GM23338 (cell line): ENCODE measurements around the gene TANC2. TPM values are rescaled to one million over a fixed set of nuclear protein-coding genes. Genes with fewer than 3 reads are reported as not detected.

Source experiments
- ATAC-seq: fragments of 200-7000 bp; cut with Tn5 transposase; 3 replicates; pipeline ENCODE4 v1.9.1; 2020
- DNase-seq: peaks from one replicate; pipeline ENCODE4 v3.0.0-alpha.2; 2015; ENCODE audit warnings: low spot score
- H2AFZ ChIP-seq: fragments of 200-600 bp; sonication (generic); 2 replicates; pipeline ENCODE4 v1.8.0; 2016; ENCODE audit warnings: antibody characterized with exemption, mild to moderate bottlenecking, moderate library complexity
- H3F3A ChIP-seq: fragments of 200-600 bp; sonication (generic); replicated peaks from 2 replicates; pipeline ENCODE4 v1.8.0; 2017; ENCODE audit warnings: antibody characterized with exemption, mixed run types, low read depth
- H3K27ac ChIP-seq: fragments of 200-600 bp; sonication (generic); 2 replicates; pipeline ENCODE4 v1.6.1; 2016; ENCODE audit warnings: low read depth
- H3K27me3 ChIP-seq: fragments of 200-600 bp; sonication (generic); 2 replicates; pipeline ENCODE4 v1.8.0; 2016; ENCODE audit warnings: mild to moderate bottlenecking, mixed run types, moderate library complexity; ENCODE audit not compliant: insufficient read depth
- H3K36me3 ChIP-seq: fragments of 200-600 bp; sonication (generic); 2 replicates; pipeline ENCODE4 v1.8.0; 2016; ENCODE audit warnings: mild to moderate bottlenecking; ENCODE audit not compliant: insufficient read depth
- H3K4me1 ChIP-seq: fragments of 200-600 bp; sonication (generic); 2 replicates; pipeline ENCODE4 v1.8.0; 2016; ENCODE audit warnings: mild to moderate bottlenecking, moderate library complexity; ENCODE audit not compliant: insufficient read depth
- H3K4me2 ChIP-seq: fragments of 200-600 bp; sonication (generic); 2 replicates; pipeline ENCODE4 v1.7.1; 2017; ENCODE audit warnings: mixed run types
- H3K4me3 ChIP-seq: fragments of 200-600 bp; sonication (generic); 2 replicates; pipeline ENCODE4 v1.6.1; 2016; ENCODE audit warnings: mixed run types
- H3K79me2 ChIP-seq: fragments of 200-600 bp; sonication (generic); replicated peaks from 2 replicates; pipeline ENCODE4 v1.8.0; 2017; ENCODE audit warnings: mild to moderate bottlenecking; ENCODE audit not compliant: insufficient read depth
- H3K9me2 ChIP-seq: fragments of 200-600 bp; sonication (generic); 2 replicates; pipeline ENCODE4 v1.8.0; 2017; ENCODE audit not compliant: insufficient read depth
- H4K20me1 ChIP-seq: fragments of 200-600 bp; sonication (generic); replicated peaks from 2 replicates; pipeline ENCODE4 v1.8.0; 2017; ENCODE audit warnings: mild to moderate bottlenecking; ENCODE audit not compliant: insufficient read depth
- H3K27ac Mint-ChIP-seq: 2 replicates; pipeline ENCODE4 v1.8.0; 2020; ENCODE audit warnings: inconsistent platforms, mild to moderate bottlenecking, moderate library complexity, mixed read lengths
- H3K27me3 Mint-ChIP-seq: 3 replicates; pipeline ENCODE4 v1.8.0; 2022; ENCODE audit warnings: low read depth, mild to moderate bottlenecking, moderate library complexity, mixed read lengths, inconsistent platforms; ENCODE audit not compliant: insufficient read depth, poor library complexity
- H3K36me3 Mint-ChIP-seq: 3 replicates; pipeline ENCODE4 v1.8.0; 2021; ENCODE audit warnings: low read depth, mild to moderate bottlenecking, inconsistent platforms, moderate library complexity, mixed read lengths
- H3K4me1 Mint-ChIP-seq: 3 replicates; pipeline ENCODE4 v1.8.0; 2020; ENCODE audit warnings: mild to moderate bottlenecking, inconsistent platforms, mixed read lengths
- H3K4me3 Mint-ChIP-seq: 3 replicates; pipeline ENCODE4 v1.8.0; 2021; ENCODE audit warnings: moderate library complexity, mild to moderate bottlenecking, inconsistent platforms, mixed read lengths
- H3K9me3 Mint-ChIP-seq: 3 replicates; pipeline ENCODE4 v1.8.0; 2020; ENCODE audit warnings: moderate library complexity, mild to moderate bottlenecking, inconsistent platforms, mixed read lengths
- CREB1 ChIP-seq: fragments of 250-450 bp; sonication (Bioruptor Pico); IDR thresholded peaks from 2 replicates; pipeline ENCODE4 v1.5.0; 2020; ENCODE audit warnings: low read depth, mild to moderate bottlenecking, moderate library complexity
- CTCF ChIP-seq, 2 experiments: fragments of 200-600 bp in 1 of 2; sonication (generic) in 1 of 2; conservative IDR thresholded peaks; 2 replicates each; pipeline versions ENCODE4 v1.5.1 to v1.6.1; 2016 to 2017; ENCODE audit warnings: antibody characterized with exemption in 2 of 2, low read depth in 2 of 2, mild to moderate bottlenecking in 2 of 2, moderate library complexity in 1 of 2
- EZH2 ChIP-seq: fragments of 200-600 bp; sonication (generic); IDR thresholded peaks from one replicate; pipeline ENCODE4 v1.8.0; 2017; ENCODE audit warnings: antibody characterized with exemption, mild to moderate bottlenecking, low read depth; ENCODE audit not compliant: unreplicated experiment
- EZH2phosphoT487 ChIP-seq: fragments of 200-600 bp; sonication (generic); IDR thresholded peaks from one replicate; pipeline ENCODE4 v1.8.1; 2018; ENCODE audit warnings: antibody characterized with exemption; ENCODE audit not compliant: unreplicated experiment
- JUNB ChIP-seq: IDR thresholded peaks from one replicate; pipeline ENCODE4 v1.6.1; 2016; ENCODE audit warnings: antibody characterized with exemption; ENCODE audit not compliant: unreplicated experiment
- NANOG ChIP-seq: IDR thresholded peaks from 2 replicates; pipeline ENCODE4 v1.6.1; 2016; ENCODE audit warnings: antibody characterized with exemption, borderline replicate concordance
- POLR2AphosphoS5 ChIP-seq: IDR thresholded peaks from 2 replicates; pipeline ENCODE4 v1.6.1; 2016; ENCODE audit warnings: antibody characterized with exemption, low read depth
- REST ChIP-seq: IDR thresholded peaks from one replicate; pipeline ENCODE4 v1.6.1; 2018; ENCODE audit warnings: antibody characterized with exemption; ENCODE audit not compliant: unreplicated experiment
- STAT1 ChIP-seq: IDR thresholded peaks from one replicate; pipeline ENCODE4 v1.6.1; 2016; ENCODE audit warnings: antibody characterized with exemption; ENCODE audit not compliant: unreplicated experiment
- ZNF114 ChIP-seq: fragments of 250-450 bp; sonication (Bioruptor Pico); IDR thresholded peaks from 2 replicates; pipeline ENCODE4 v1.5.0; 2020; ENCODE audit warnings: mild to moderate bottlenecking, moderate library complexity
- ZNF331 ChIP-seq: fragments of 250-450 bp; sonication (Bioruptor Pico); IDR thresholded peaks from 2 replicates; pipeline ENCODE4 v1.5.0; 2020; ENCODE audit warnings: low read depth, mild to moderate bottlenecking, moderate library complexity
- polyA plus RNA-seq: library from polyadenylated mRNA; unstranded; fragments of >200 nt; fragmentation: Nextera tagmentation; extraction: Ambion mirVana; gene quantifications from 2 replicates; pipeline ENCODE4 v1.2.1, GENCODE V29; 2016
- total RNA-seq: library from RNA; depleted of rRNA; stranded (reverse); fragments of >200 nt; shearing (Covaris generic); gene quantifications from 2 replicates; pipeline ENCODE4 v1.2.3, GENCODE V29; 2014
- TF ChIP-seq, protein P1 (sequence below): fragments of 250-450 bp; sonication (Bioruptor Pico); IDR thresholded peaks from 2 replicates; pipeline ENCODE4 v1.5.0; 2020; ENCODE audit warnings: mild to moderate bottlenecking, moderate library complexity
- TF ChIP-seq, protein P2 (sequence below): IDR thresholded peaks from 2 replicates; pipeline ENCODE4 v1.6.1; 2016; ENCODE audit warnings: antibody characterized with exemption

The TANC2 gene
- total and polyA plus RNA-seq, 2 experiments from 2014 or later: 1.7 to 5.9 TPM

GRCh38 chr17:62994931-62995330 is 28.9 kb downstream of the TANC2 start:
- Mint-ChIP-seq H3K9me3 (no peaks in the 10 kb centered on the region), H3K36me3 (no peaks in the 10 kb centered on the region), H3K4me1 (0 out of 3 replicates have a peak, but pooled peaks cover 5% of the 10 kb centered on the region), H3K27me3 (no peaks in the 10 kb centered on the region), H3K27ac (no peak overlapping the region), H3K4me3 (no peak overlapping the region)
- H3K79me2 ChIP-seq: no peaks in the 10 kb centered on the region
- TF ChIP-seq CREB1 (CRISPR knock-in tag) (no peak), EZH2phosphoT487 (no peak), JUNB (no peak), POLR2AphosphoS5 (no peak), STAT1 (no peak), ZNF114 (CRISPR knock-in tag) (no peak), ZNF331 (no peak), REST (no peak), EZH2 (no peak), NANOG (no peak), CTCF (conservative IDR thresholded peaks at IDR 0.05; ENCODE audit: low read depth in 2 of 2) (no peak)
- TF ChIP-seq, protein P1, sequence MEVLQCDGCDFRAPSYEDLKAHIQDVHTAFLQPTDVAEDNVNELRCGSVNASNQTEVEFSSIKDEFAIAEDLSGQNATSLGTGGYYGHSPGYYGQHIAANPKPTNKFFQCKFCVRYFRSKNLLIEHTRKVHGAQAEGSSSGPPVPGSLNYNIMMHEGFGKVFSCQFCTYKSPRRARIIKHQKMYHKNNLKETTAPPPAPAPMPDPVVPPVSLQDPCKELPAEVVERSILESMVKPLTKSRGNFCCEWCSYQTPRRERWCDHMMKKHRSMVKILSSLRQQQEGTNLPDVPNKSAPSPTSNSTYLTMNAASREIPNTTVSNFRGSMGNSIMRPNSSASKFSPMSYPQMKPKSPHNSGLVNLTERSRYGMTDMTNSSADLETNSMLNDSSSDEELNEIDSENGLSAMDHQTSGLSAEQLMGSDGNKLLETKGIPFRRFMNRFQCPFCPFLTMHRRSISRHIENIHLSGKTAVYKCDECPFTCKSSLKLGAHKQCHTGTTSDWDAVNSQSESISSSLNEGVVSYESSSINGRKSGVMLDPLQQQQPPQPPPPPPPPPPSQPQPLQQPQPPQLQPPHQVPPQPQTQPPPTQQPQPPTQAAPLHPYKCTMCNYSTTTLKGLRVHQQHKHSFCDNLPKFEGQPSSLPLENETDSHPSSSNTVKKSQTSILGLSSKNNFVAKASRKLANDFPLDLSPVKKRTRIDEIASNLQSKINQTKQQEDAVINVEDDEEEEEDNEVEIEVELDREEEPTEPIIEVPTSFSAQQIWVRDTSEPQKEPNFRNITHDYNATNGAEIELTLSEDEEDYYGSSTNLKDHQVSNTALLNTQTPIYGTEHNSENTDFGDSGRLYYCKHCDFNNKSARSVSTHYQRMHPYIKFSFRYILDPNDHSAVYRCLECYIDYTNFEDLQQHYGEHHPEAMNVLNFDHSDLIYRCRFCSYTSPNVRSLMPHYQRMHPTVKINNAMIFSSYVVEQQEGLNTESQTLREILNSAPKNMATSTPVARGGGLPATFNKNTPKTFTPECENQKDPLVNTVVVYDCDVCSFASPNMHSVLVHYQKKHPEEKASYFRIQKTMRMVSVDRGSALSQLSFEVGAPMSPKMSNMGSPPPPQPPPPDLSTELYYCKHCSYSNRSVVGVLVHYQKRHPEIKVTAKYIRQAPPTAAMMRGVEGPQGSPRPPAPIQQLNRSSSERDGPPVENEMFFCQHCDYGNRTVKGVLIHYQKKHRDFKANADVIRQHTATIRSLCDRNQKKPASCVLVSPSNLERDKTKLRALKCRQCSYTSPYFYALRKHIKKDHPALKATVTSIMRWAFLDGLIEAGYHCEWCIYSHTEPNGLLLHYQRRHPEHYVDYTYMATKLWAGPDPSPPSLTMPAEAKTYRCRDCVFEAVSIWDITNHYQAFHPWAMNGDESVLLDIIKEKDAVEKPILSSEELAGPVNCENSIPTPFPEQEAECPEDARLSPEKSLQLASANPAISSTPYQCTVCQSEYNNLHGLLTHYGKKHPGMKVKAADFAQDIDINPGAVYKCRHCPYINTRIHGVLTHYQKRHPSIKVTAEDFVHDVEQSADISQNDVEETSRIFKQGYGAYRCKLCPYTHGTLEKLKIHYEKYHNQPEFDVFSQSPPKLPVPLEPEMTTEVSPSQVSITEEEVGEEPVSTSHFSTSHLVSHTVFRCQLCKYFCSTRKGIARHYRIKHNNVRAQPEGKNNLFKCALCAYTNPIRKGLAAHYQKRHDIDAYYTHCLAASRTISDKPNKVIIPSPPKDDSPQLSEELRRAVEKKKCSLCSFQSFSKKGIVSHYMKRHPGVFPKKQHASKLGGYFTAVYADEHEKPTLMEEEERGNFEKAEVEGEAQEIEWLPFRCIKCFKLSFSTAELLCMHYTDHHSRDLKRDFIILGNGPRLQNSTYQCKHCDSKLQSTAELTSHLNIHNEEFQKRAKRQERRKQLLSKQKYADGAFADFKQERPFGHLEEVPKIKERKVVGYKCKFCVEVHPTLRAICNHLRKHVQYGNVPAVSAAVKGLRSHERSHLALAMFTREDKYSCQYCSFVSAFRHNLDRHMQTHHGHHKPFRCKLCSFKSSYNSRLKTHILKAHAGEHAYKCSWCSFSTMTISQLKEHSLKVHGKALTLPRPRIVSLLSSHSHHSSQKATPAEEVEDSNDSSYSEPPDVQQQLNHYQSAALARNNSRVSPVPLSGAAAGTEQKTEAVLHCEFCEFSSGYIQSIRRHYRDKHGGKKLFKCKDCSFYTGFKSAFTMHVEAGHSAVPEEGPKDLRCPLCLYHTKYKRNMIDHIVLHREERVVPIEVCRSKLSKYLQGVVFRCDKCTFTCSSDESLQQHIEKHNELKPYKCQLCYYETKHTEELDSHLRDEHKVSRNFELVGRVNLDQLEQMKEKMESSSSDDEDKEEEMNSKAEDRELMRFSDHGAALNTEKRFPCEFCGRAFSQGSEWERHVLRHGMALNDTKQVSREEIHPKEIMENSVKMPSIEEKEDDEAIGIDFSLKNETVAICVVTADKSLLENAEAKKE (CRISPR knock-in tag): no peak
- TF ChIP-seq, protein P2, sequence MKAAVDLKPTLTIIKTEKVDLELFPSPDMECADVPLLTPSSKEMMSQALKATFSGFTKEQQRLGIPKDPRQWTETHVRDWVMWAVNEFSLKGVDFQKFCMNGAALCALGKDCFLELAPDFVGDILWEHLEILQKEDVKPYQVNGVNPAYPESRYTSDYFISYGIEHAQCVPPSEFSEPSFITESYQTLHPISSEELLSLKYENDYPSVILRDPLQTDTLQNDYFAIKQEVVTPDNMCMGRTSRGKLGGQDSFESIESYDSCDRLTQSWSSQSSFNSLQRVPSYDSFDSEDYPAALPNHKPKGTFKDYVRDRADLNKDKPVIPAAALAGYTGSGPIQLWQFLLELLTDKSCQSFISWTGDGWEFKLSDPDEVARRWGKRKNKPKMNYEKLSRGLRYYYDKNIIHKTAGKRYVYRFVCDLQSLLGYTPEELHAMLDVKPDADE: no peak
- H3K4me1 ChIP-seq: no peaks in the 10 kb centered on the region
- H3K36me3 ChIP-seq: no peaks in the 10 kb centered on the region
- ATAC-seq: peak; percentile 22; the same call in 1 of the 3 replicates
- no peaks in the 10 kb centered on the region for H3K27me3 ChIP-seq
- DNase-seq: no peak
- H3K9me2 ChIP-seq: no peaks in the 10 kb centered on the region
- no peaks in the 10 kb centered on the region for H3F3A ChIP-seq
- H3K27ac ChIP-seq: no peak overlapping the region
- no peak overlapping the region for H2AFZ ChIP-seq
- H3K4me3 ChIP-seq: no peak overlapping the region
- no peak overlapping the region for H3K4me2 ChIP-seq
- no peaks in the 10 kb centered on the region for H4K20me1 ChIP-seq
